COR-L47 (cell line): ENCODE data around the gene KRTAP5-5.

Experiments
- DNase-seq: peaks from one replicate; lab custom pipeline; 2025; lab: John Stamatoyannopoulos, UW

KRTAP5-5 gene

DNA sequence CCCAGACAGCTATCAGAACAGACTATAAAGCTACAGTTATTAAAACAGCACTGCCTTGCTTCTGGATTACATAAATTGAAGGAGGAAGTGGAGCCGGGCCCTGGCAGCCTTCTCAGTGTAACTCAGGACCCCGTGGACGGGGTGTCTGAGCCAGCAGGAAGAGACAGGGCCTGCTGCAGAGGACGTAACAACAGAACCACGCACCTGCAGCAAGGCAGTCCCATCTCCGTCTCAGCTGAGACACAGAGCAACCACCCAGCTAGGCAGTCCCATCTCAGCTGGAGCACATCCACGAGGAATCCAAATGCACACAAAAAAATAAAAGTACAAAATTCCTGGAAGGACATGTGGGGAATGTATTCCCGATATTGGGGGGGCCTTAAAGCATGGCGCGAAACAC lies 50.3 kb downstream of the KRTAP5-5 start:
- no peak for DNase-seq
